K562 (cell line): ENCODE results near the gene CILP. TPM values are rescaled to one million over a fixed set of nuclear protein-coding genes. Genes with fewer than 3 reads are reported as not detected.

Experiments used
- CXXC5 ChIP-seq: fragments of 250-450 bp; sonication (Bioruptor Pico); IDR thresholded peaks from 2 replicates; pipeline ENCODE4 v1.8.0; 2022; ENCODE audit warnings: inconsistent platforms, mild to moderate bottlenecking, moderate library complexity
- ERF ChIP-seq: fragments of 450-650 bp; formaldehyde crosslinking; IDR thresholded peaks from 2 replicates; pipeline ENCODE4 v1.4.0; 2020; ENCODE audit warnings: mild to moderate bottlenecking, mixed read lengths
- HDAC1 ChIP-seq, 2 experiments: fragments of 450-650 bp; IDR thresholded peaks; 2 replicates each; pipeline ENCODE4 v1.6.1; 2016 to 2017; ENCODE audit warnings: inconsistent platforms in 1 of 2, mild to moderate bottlenecking in 1 of 2, moderate library complexity in 1 of 2
- POLR2AphosphoS5 ChIP-seq: IDR thresholded peaks from 2 replicates; pipeline ENCODE4 v1.6.1; 2011; ENCODE audit warnings: mild to moderate bottlenecking, low read depth, low read length, moderate library complexity; ENCODE audit not compliant: control insufficient read depth, insufficient read depth
- POLR2G ChIP-seq: fragments of 200-400 bp; formaldehyde crosslinking; IDR thresholded peaks from 2 replicates; pipeline ENCODE4 v1.6.1; 2017; ENCODE audit warnings: low read depth, mild to moderate bottlenecking, antibody characterized with exemption, low read length, moderate library complexity
- RBM25 ChIP-seq: fragments of 200-400 bp; formaldehyde crosslinking; IDR thresholded peaks from 2 replicates; pipeline ENCODE4 v1.6.1; 2018; ENCODE audit warnings: low read length, low read depth, moderate library complexity; ENCODE audit not compliant: severe bottlenecking
- SRSF3 ChIP-seq: fragments of 200-400 bp; formaldehyde crosslinking; IDR thresholded peaks from 2 replicates; pipeline ENCODE4 v1.6.1; 2016; ENCODE audit warnings: mild to moderate bottlenecking, low read length, moderate library complexity; ENCODE audit not compliant: insufficient read depth
- TAF1 ChIP-seq: IDR thresholded peaks from 2 replicates; pipeline ENCODE4 v1.6.1; 2011; ENCODE audit warnings: mild to moderate bottlenecking, low read length, moderate library complexity; ENCODE audit not compliant: insufficient read depth, control insufficient read depth, severe bottlenecking; ENCODE audit errors: extremely low read depth
- YY1 ChIP-seq, 3 experiments: IDR thresholded peaks; 2 replicates each; pipeline ENCODE4 v1.6.1; 2011; ENCODE audit warnings: low read length in 2 of 3, mild to moderate bottlenecking in 2 of 3, moderate library complexity in 2 of 3, borderline replicate concordance in 1 of 3, control low read depth in 1 of 3, low read depth in 1 of 3; ENCODE audit not compliant: insufficient read depth in 3 of 3, insufficient replicate concordance in 2 of 3, control insufficient read depth in 1 of 3, insufficient read length in 1 of 3; ENCODE audit errors: extremely low read depth in 1 of 3
- ZKSCAN1 ChIP-seq: fragments of 150-350 bp; IDR thresholded peaks from 2 replicates; pipeline ENCODE4 v1.6.1; 2016; ENCODE audit warnings: low read depth, low read length
- polyA plus RNA-seq, 8 experiments: library from polyadenylated mRNA; depleted of rRNA in 4 of 8; stranded (reverse) in 5 of 8; unstranded in 3 of 8; fragments of >200 nt; fragmentation: Nextera tagmentation in 2 of 8; fragmentation: Illumina TruSeq in 1 of 8; extraction: Ambion mirVana in 2 of 8; extraction: Trizol in 1 of 8; gene quantifications; 2 replicates each; pipeline versions ENCODE4 v1.2.1 to v1.2.3, GENCODE V29; 2011 to 2014; ENCODE audit warnings: inconsistent platforms in 1 of 8, missing spikeins in 1 of 8
- total RNA-seq, 7 experiments: library from RNA; depleted of rRNA in 6 of 7; stranded (reverse); fragments of >200 nt in 6 of 7; fragmentation: Illumina TruSeq in 2 of 7; extraction: Trizol in 2 of 7; gene quantifications; 2 replicates each; pipeline versions ENCODE4 v1.2.1 to v1.2.3, GENCODE V29; 2011 to 2021; ENCODE audit warnings: low replicate concordance in 1 of 7
- TF ChIP-seq, protein P1 (sequence below): sonication (generic); formaldehyde crosslinking; IDR thresholded peaks from 2 replicates; pipeline ENCODE4 v1.8.0; 2022; ENCODE audit warnings: mild to moderate bottlenecking, missing genetic modification reagents
- TF ChIP-seq, protein P2 (sequence below): fragments of 250-450 bp; sonication (Bioruptor Pico); IDR thresholded peaks from 2 replicates; pipeline ENCODE4 v1.8.0; 2022; ENCODE audit warnings: moderate library complexity, mild to moderate bottlenecking, inconsistent platforms
- TF ChIP-seq, protein P3 (sequence below): fragments of 450-650 bp; formaldehyde crosslinking; IDR thresholded peaks from 2 replicates; pipeline ENCODE4 v1.4.0; 2022; ENCODE audit warnings: missing genetic modification characterization
- TF ChIP-seq, protein P4 (sequence below), 2 experiments: IDR thresholded peaks; 2 replicates each; pipeline ENCODE4 v1.6.1; 2012; ENCODE audit warnings: improper control_type of control experiment in 2 of 2, low read depth in 2 of 2, low read length in 2 of 2, borderline replicate concordance in 1 of 2

CILP gene
- total and polyA plus RNA-seq, 9 of the 15 experiments (the other 6 are each of a cell fraction or from before 2014, with no cell fraction given): 0.03 TPM; not detected in 8

DNA sequence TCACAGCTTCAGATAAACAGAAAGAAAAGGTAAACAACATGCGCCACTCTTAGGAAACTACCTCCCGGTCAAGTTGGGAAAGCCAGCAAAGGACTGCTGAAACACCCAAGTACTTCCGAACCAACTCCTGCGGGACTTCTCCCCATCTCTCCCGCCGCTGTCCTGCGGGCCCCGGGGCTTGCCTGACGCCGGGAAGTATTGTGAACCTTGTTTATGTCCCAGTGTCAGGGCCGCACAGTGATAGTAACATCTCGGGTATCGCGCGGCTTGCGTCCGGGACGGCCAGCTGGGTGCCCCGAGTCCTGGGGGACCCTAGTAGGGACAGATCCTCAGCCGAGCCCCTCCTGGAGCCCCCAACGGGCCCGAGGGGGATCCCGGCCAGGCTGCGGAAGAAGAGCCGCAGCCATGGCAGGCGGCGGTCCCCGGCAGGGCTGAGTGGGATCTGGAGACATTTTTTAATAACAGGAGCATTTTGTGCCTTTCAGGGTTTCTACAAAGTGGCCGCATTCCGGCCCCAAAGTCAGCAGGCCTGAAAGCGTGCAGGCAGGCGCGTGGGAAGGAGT is 26.9 kb downstream of the CILP start (continued):
- TF ChIP-seq SRSF3 (no peak), RBM25 (peak; percentile 37), ZKSCAN1 (0 out of 2 replicates have a peak, but pooled peaks have one; percentile 10), TAF1 (peak; percentile 65), YY1 (IDR thresholded peaks at IDR 0.05; ENCODE audit: borderline replicate concordance in 1 of 3, control insufficient read depth in 1 of 3, extremely low read depth in 1 of 3, insufficient read depth in 3 of 3, insufficient read length in 1 of 3, insufficient replicate concordance in 2 of 3, low read depth in 1 of 3, low read length in 2 of 3) (peak in 2 of 3 experiments; percentile 9 to 58), CXXC5 (CRISPR knock-in tag) (peak; percentile 8), POLR2G (peak; percentile 39), POLR2AphosphoS5 (peak; percentile 59; the same call in 1 of the 2 replicates), HDAC1 (IDR thresholded peaks at IDR 0.05) (peak in 1 of 2 experiments; percentile 10; a peak in 1 of 4 replicates), ERF (CRISPR knock-in tag) (peak; percentile 47; the same call in 1 of the 2 replicates)
- TF ChIP-seq, protein P1, sequence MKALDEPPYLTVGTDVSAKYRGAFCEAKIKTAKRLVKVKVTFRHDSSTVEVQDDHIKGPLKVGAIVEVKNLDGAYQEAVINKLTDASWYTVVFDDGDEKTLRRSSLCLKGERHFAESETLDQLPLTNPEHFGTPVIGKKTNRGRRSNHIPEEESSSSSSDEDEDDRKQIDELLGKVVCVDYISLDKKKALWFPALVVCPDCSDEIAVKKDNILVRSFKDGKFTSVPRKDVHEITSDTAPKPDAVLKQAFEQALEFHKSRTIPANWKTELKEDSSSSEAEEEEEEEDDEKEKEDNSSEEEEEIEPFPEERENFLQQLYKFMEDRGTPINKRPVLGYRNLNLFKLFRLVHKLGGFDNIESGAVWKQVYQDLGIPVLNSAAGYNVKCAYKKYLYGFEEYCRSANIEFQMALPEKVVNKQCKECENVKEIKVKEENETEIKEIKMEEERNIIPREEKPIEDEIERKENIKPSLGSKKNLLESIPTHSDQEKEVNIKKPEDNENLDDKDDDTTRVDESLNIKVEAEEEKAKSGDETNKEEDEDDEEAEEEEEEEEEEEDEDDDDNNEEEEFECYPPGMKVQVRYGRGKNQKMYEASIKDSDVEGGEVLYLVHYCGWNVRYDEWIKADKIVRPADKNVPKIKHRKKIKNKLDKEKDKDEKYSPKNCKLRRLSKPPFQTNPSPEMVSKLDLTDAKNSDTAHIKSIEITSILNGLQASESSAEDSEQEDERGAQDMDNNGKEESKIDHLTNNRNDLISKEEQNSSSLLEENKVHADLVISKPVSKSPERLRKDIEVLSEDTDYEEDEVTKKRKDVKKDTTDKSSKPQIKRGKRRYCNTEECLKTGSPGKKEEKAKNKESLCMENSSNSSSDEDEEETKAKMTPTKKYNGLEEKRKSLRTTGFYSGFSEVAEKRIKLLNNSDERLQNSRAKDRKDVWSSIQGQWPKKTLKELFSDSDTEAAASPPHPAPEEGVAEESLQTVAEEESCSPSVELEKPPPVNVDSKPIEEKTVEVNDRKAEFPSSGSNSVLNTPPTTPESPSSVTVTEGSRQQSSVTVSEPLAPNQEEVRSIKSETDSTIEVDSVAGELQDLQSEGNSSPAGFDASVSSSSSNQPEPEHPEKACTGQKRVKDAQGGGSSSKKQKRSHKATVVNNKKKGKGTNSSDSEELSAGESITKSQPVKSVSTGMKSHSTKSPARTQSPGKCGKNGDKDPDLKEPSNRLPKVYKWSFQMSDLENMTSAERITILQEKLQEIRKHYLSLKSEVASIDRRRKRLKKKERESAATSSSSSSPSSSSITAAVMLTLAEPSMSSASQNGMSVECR: 0 out of 2 replicates have a peak, but pooled peaks have one; percentile 16
- TF ChIP-seq, protein P2, sequence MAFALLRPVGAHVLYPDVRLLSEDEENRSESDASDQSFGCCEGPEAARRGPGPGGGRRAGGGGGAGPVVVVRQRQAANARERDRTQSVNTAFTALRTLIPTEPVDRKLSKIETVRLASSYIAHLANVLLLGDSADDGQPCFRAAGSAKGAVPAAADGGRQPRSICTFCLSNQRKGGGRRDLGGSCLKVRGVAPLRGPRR (CRISPR knock-in tag): no peak
- TF ChIP-seq, protein P3, sequence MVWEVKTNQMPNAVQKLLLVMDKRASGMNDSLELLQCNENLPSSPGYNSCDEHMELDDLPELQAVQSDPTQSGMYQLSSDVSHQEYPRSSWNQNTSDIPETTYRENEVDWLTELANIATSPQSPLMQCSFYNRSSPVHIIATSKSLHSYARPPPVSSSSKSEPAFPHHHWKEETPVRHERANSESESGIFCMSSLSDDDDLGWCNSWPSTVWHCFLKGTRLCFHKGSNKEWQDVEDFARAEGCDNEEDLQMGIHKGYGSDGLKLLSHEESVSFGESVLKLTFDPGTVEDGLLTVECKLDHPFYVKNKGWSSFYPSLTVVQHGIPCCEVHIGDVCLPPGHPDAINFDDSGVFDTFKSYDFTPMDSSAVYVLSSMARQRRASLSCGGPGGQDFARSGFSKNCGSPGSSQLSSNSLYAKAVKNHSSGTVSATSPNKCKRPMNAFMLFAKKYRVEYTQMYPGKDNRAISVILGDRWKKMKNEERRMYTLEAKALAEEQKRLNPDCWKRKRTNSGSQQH: no peak
- TF ChIP-seq, protein P4, sequence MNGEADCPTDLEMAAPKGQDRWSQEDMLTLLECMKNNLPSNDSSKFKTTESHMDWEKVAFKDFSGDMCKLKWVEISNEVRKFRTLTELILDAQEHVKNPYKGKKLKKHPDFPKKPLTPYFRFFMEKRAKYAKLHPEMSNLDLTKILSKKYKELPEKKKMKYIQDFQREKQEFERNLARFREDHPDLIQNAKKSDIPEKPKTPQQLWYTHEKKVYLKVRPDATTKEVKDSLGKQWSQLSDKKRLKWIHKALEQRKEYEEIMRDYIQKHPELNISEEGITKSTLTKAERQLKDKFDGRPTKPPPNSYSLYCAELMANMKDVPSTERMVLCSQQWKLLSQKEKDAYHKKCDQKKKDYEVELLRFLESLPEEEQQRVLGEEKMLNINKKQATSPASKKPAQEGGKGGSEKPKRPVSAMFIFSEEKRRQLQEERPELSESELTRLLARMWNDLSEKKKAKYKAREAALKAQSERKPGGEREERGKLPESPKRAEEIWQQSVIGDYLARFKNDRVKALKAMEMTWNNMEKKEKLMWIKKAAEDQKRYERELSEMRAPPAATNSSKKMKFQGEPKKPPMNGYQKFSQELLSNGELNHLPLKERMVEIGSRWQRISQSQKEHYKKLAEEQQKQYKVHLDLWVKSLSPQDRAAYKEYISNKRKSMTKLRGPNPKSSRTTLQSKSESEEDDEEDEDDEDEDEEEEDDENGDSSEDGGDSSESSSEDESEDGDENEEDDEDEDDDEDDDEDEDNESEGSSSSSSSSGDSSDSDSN (IDR thresholded peaks at IDR 0.05; ENCODE audit: borderline replicate concordance in 1 of 2, low read depth in 2 of 2, low read length in 2 of 2): peak; percentile 76 to 78; a peak in 3 of 4 replicates
